Common myeloid progenitor, CD34-positive (primary cell): ENCODE data around the gene RAX2.

Experiments
- CTCF ChIA-PET: fragments of 350-600 bp; sonication (Branson Sonifier 250); formaldehyde crosslinking; loops from one replicate; lab custom pipeline; 2021; ENCODE audit warnings: antibody characterized with exemption; lab: Charles Lee
- POLR2A ChIA-PET: fragments of 350-600 bp; sonication (Branson Sonifier 250); formaldehyde crosslinking; loops from one replicate; lab custom pipeline; 2021; ENCODE audit warnings: antibody characterized with exemption; lab: Charles Lee
- DNase-seq, 3 donors: peaks; one replicate each; pipeline versions ENCODE4 v3.0.0 to v3.0.0-alpha.2; 2013
- H3K27ac ChIP-seq, 2 experiments: 1 replicate in 1 of 2; 2 replicates in 1 of 2; pipeline ENCODE4 v1.7.0; 2013; ENCODE audit warnings: inconsistent platforms in 2 of 2, low read length in 2 of 2, mild to moderate bottlenecking in 2 of 2, low read depth in 1 of 2, moderate library complexity in 1 of 2; ENCODE audit not compliant: severe bottlenecking in 2 of 2, insufficient read depth in 1 of 2, poor library complexity in 1 of 2
- H3K27me3 ChIP-seq, 5 experiments: replicated peaks in 2 of 5; 1 replicate in 3 of 5; 2 replicates in 2 of 5; pipeline versions ENCODE4 v1.6.1 to v1.7.0; 2013; ENCODE audit warnings: low read length in 4 of 5, mild to moderate bottlenecking in 2 of 5, moderate library complexity in 2 of 5, inconsistent platforms in 1 of 5; ENCODE audit not compliant: insufficient read depth in 5 of 5, control insufficient read depth in 4 of 5
- H3K36me3 ChIP-seq, 4 experiments: 1 replicate in 2 of 4; 2 replicates in 2 of 4; pipeline versions ENCODE4 v1.6.1 to v1.7.0; 2013; ENCODE audit warnings: low read length in 3 of 4, control low read depth in 1 of 4, mild to moderate bottlenecking in 1 of 4; ENCODE audit not compliant: control insufficient read depth in 4 of 4, insufficient read depth in 4 of 4
- H3K4me1 ChIP-seq, 4 experiments: 1 replicate in 3 of 4; 2 replicates in 1 of 4; pipeline versions ENCODE4 v1.6.1 to v1.7.1; 2013; ENCODE audit warnings: low read length in 3 of 4, mild to moderate bottlenecking in 3 of 4, control low read depth in 1 of 4, inconsistent platforms in 1 of 4, moderate library complexity in 1 of 4; ENCODE audit not compliant: control insufficient read depth in 4 of 4, insufficient read depth in 4 of 4; ENCODE audit errors: control extremely low read depth in 1 of 4
- H3K4me3 ChIP-seq, 7 experiments: 1 replicate in 4 of 7; 2 replicates in 3 of 7; pipeline versions ENCODE4 v1.5.1 to v1.7.0; 2013; ENCODE audit warnings: mild to moderate bottlenecking in 7 of 7, low read length in 6 of 7, moderate library complexity in 6 of 7, inconsistent platforms in 2 of 7, low read depth in 2 of 7, control low read depth in 1 of 7; ENCODE audit not compliant: insufficient read depth in 4 of 7, control insufficient read depth in 1 of 7; ENCODE audit errors: extremely low read depth in 1 of 7
- H3K9me3 ChIP-seq, 5 experiments: 1 replicate in 4 of 5; 2 replicates in 1 of 5; pipeline versions ENCODE4 v1.6.1 to v1.7.1; 2013; ENCODE audit warnings: low read length in 4 of 5, mild to moderate bottlenecking in 2 of 5, inconsistent platforms in 1 of 5, low read depth in 1 of 5, moderate library complexity in 1 of 5; ENCODE audit not compliant: control insufficient read depth in 4 of 5, insufficient read depth in 2 of 5; ENCODE audit errors: control extremely low read depth in 1 of 5
- WGBS: methylation state at CpG from one replicate; pipeline ENCODE4 v1.1.5; 2013; ENCODE audit not compliant: insufficient coverage; 5-methylcytosine and 5-hydroxymethylcytosine counted together

The RAX2 gene

GRCh38 chr19:3723110-3723488 is 48.9 kb downstream of the RAX2 start:
- H3K4me1 ChIP-seq = peaks cover 0 to 10% (median 9%) of the 10 kb centered on the region in 4 experiments
- no peaks in the 10 kb centered on the region for H3K36me3 ChIP-seq
- CTCF ChIA-PET = interaction anchor here (1.7 kb wide), 1 partner anchor 10 kb away, joined by 5 read pairs; no protein-coding TSS in a partner anchor
- no peak overlapping the region for H3K27ac ChIP-seq
- no peak overlapping the region for H3K4me3 ChIP-seq
- no CpG with 5 or more reads among the region's 5 CpGs for WGBS
- peaks cover 2 to 48% (median 14%) of the 10 kb centered on the region in 5 experiments for H3K27me3 ChIP-seq
- H3K9me3 ChIP-seq = no peaks in the 10 kb centered on the region
- no peak for DNase-seq
- POLR2A ChIA-PET = no interaction called here

DNA sequence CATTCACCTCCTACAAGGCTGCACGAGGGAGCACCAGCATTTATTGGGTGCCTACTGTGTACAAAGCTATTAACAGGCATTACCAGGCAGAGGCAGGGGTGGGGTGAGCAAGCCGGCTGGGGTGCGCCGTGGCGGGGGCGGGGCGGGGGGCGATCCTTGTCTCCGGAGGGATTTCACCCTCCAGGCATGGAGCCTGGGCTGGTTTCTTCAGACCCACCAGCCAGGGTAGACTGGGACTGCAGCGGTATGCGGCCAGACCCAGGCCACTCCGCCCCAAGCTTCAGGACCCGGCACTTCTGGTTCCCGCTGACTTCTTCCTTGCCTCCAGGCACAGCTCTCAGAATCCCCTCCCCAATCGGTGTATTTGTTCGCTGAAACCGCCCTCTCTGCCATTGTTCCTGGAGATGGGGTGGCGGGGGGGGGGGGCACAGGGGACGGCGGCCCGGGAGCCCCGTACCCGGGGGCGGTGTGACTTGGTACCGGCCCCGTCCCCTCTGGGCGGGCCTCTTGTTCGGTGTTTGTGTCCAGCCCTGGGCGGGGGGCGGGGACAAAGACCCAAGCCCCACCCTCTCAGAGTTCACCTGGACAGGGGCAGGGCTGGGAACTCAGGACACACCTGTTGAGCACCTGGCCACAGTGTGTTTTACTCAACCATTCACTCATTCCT is 49.5 kb downstream of the RAX2 start:
- Histone ChIP-seq H3K36me3 (no peaks in the 10 kb centered on the region), H3K4me3 (peak overlapping the region in 1 of 7 experiments; percentile 58), H3K4me1 (peaks cover 0 to 10% (median 9%) of the 10 kb centered on the region in 4 experiments), H3K9me3 (no peaks in the 10 kb centered on the region), H3K27me3 (peaks cover 2 to 48% (median 14%) of the 10 kb centered on the region in 5 experiments), H3K27ac (no peak overlapping the region)
- ChIA-PET POLR2A (no interaction called here), CTCF (interaction anchor here (1.7 kb wide), 1 partner anchor 10 kb away, joined by 5 read pairs; no protein-coding TSS in a partner anchor)
- 19% methylated on average over 9 of the region's 30 CpGs for WGBS
- no peak for DNase-seq

- Histone ChIP-seq H3K36me3 (no peaks in the 10 kb centered on the region), H3K9me3 (no peaks in the 10 kb centered on the region), H3K27ac (no peak overlapping the region), H3K27me3 (peaks cover 2 to 48% (median 14%) of the 10 kb centered on the region in 5 experiments), H3K4me3 (peak overlapping the region in 3 of 7 experiments; percentile 19 to 58 (median 53)), H3K4me1 (peaks cover 0 to 10% (median 9%) of the 10 kb centered on the region in 4 experiments)
- ChIA-PET CTCF (interaction anchor here (1.7 kb wide), 1 partner anchor 9 kb away, joined by 5 read pairs; no protein-coding TSS in a partner anchor), POLR2A (interaction anchor here (0.7 kb wide), 1 partner anchor 54 kb away, joined by 3 read pairs; no protein-coding TSS in a partner anchor)
- DNase-seq = no peak
- 3% methylated on average over 20 of the region's 26 CpGs for WGBS
Observed at GRCh38 chr19:3721887-3722442, 50.1 kb downstream of the RAX2 start.

DNA sequence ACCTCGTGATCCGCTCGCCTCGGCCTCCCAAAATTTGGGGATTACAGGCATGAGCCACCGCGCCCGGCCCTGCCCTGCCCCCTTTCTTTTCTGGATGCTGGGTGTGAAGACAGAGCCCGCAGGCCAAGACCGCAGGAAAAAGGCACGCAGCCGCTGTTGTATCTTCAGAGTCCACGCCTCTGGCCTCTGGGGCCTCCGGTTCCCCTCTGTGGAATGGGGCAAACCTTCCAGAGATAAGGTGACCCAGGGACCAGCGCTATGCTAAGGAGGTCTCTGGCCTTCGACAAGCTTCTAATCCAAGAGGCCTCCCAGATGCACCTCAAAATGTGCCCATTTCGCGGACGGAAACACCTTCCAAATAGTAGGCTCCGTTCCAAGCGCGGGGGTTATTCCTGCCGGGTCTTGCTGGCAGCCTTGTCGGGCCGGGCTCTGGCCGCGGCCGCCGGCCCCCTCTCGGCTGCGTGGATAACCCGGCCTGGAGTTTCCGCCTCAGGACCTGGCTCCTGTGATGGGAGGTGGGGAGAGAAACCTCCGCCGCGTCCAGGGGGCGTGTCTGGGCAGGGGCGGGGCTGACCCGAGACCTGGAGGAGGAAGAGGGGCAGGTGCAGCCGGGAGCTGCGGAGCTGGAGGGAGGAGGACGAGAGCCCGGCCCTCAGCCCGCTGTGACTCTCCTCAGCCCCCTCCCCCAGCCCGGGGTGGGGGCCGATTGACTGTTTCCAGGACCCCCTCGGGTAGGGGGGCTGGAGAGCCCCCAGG is 50.7 kb downstream of the RAX2 start:
- Histone ChIP-seq H3K9me3 (no peaks in the 10 kb centered on the region), H3K4me3 (peak overlapping the region in 3 of 7 experiments; percentile 19 to 58 (median 53)), H3K36me3 (no peaks in the 10 kb centered on the region), H3K27ac (no peak overlapping the region), H3K4me1 (peaks cover 0 to 10% (median 9%) of the 10 kb centered on the region in 4 experiments), H3K27me3 (peaks cover 2 to 48% (median 14%) of the 10 kb centered on the region in 5 experiments)
- CTCF ChIA-PET = interaction anchor here (1.2 to 1.7 kb wide), 2 partner anchors 9 to 12 kb away, joined by 4 to 5 read pairs; no protein-coding TSS in a partner anchor
- POLR2A ChIA-PET = interaction anchor here (0.7 kb wide), 1 partner anchor 54 kb away, joined by 3 read pairs; no protein-coding TSS in a partner anchor
- peak; percentile 88 to 94 (median 94) for DNase-seq
- 31% methylated on average over 26 of the region's 46 CpGs for WGBS

DNA sequence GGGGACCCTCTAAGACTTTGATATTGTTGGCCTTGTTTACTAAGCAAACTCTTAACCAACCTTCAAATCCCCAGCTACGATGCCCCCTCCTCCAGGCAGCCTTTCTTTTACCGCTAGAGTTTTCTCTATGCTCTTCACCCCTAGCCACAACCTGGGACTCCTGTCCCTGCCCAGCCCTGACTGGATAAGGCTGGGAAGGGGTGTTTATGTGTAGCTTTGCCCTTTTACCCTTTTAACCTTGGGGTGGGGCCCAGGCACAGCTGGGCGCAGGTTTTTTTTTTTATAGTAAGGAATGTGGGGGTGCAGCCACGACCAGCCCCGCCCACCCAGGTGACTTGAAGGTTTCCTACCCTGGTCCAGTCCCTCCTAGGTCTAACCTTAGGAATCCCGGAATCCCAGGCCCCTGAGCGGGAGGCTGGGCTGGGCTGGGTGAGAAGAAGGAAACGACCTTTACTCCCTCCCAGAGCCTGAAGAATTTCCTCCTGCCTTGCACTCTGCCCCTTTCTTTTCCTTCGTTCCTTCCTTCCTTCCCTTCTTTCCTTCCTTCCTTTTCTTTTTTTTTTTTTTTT is 51.6 kb downstream of the RAX2 start:
- 36% methylated on average over 3 of the region's 9 CpGs for WGBS
- CTCF ChIA-PET = interaction anchor here (0.9 to 2.2 kb wide), 4 partner anchors 10 to 98 kb away, joined by 3 to 5 read pairs (median 4); partner anchors contain the start of gene MRPL54
- no peak for DNase-seq
- Histone ChIP-seq H3K4me3 (no peak overlapping the region), H3K27me3 (peaks cover 2 to 48% (median 14%) of the 10 kb centered on the region in 5 experiments), H3K36me3 (no peaks in the 10 kb centered on the region), H3K27ac (no peak overlapping the region), H3K9me3 (no peaks in the 10 kb centered on the region), H3K4me1 (peaks cover 0 to 10% (median 9%) of the 10 kb centered on the region in 4 experiments)
- POLR2A ChIA-PET = interaction anchor here (0.7 kb wide), 1 partner anchor 280 kb away, joined by 3 read pairs; no protein-coding TSS in a partner anchor

GRCh38 chr19:3719868-3720267 is 52.2 kb downstream of the RAX2 start:
- H3K9me3 ChIP-seq = no peaks in the 10 kb centered on the region
- CTCF ChIA-PET = interaction anchor here (0.9 to 2.2 kb wide), 4 partner anchors 9 to 99 kb away, joined by 3 to 5 read pairs (median 4); partner anchors contain the start of gene MRPL54
- 90% methylated on average over 3 of the region's 4 CpGs for WGBS

More at GRCh38 chr19:3719868-3720267, 52.2 kb downstream of the RAX2 start:
- H3K27ac ChIP-seq = no peak overlapping the region
- H3K4me3 ChIP-seq = no peak overlapping the region
- peaks cover 0 to 10% (median 9%) of the 10 kb centered on the region in 4 experiments for H3K4me1 ChIP-seq
- POLR2A ChIA-PET = interaction anchor here (0.7 kb wide), 1 partner anchor 281 kb away, joined by 3 read pairs; no protein-coding TSS in a partner anchor
- H3K36me3 ChIP-seq = no peaks in the 10 kb centered on the region
- DNase-seq = no peak
- peaks cover 2 to 45% (median 14%) of the 10 kb centered on the region in 5 experiments for H3K27me3 ChIP-seq
